22Rv1 (cell line): ENCODE measurements around the gene SYNDIG1.

ENCODE experiments used
- CTCF ChIP-seq: fragments of 450-650 bp; IDR thresholded peaks from 2 replicates; pipeline ENCODE4 v1.5.1; 2017; ENCODE audit warnings: mild to moderate bottlenecking
- ZFX ChIP-seq: fragments of 450-650 bp; IDR thresholded peaks from 2 replicates; pipeline ENCODE4 v1.6.1; 2017; ENCODE audit warnings: antibody characterized with exemption, borderline replicate concordance

GRCh38 chr20:24646321-24646720, 176.9 kb downstream of the SYNDIG1 start:
- no peak for TF ChIP-seq CTCF
- TF ChIP-seq ZFX: no peak
